Activated CD8-positive, alpha-beta memory T cell treated with anti-CD3 and anti-CD28 coated beads for 24 hours (primary cell): Measurements from ENCODE around the gene GIMAP8.
"Not testable (repeated sequence)": the region's sequence is repeated elsewhere in the genome, so short reads cannot be mapped to it uniquely, and the experiment has no call there.

Experiments
- DNase-seq: peaks from one replicate; pipeline ENCODE4 v3.0.0-alpha.2; 2020

Gene GIMAP8

GRCh38 chr7:150441524-150441923, 8.9 kb upstream of the GIMAP8 start:
- no peak for DNase-seq

- no peak for DNase-seq
These were observed 7.6 kb upstream of the GIMAP8 start for GRCh38 chr7:150442811-150443210.

GRCh38 chr7:150443793-150444540, 6.5 kb upstream of the GIMAP8 start:
- DNase-seq = no peak

GRCh38 chr7:150444674-150445365, 5.6 kb upstream of the GIMAP8 start:
- no peak for DNase-seq

- no peak for DNase-seq
These were observed 4.0 kb upstream of the GIMAP8 start for GRCh38 chr7:150446288-150446938.

- DNase-seq = no peak
These were observed 2.3 kb upstream of the GIMAP8 start for GRCh38 chr7:150447966-150448788.

- DNase-seq = peak; percentile 92
These were observed 1.7 kb upstream of the GIMAP8 start for GRCh38 chr7:150448789-150449147.

GRCh38 chr7:150449206-150449952, 1.1 kb upstream of the GIMAP8 start:
- DNase-seq = no peak

GRCh38 chr7:150451097-150451793, 815 bp downstream of the GIMAP8 start:
- peak; percentile 88 for DNase-seq

GRCh38 chr7:150451833-150452461, 1.5 kb downstream of the GIMAP8 start:
- DNase-seq = peak; percentile 80

GRCh38 chr7:150453181-150453580, 2.8 kb downstream of the GIMAP8 start:
- peak; percentile 75 for DNase-seq

- DNase-seq = no peak
These were observed 3.5 kb downstream of the GIMAP8 start for GRCh38 chr7:150453892-150454291.

- DNase-seq = not testable (repeated sequence)
These were observed 6.6 kb downstream of the GIMAP8 start for GRCh38 chr7:150457064-150457463.

- no peak for DNase-seq
These were observed 7.8 kb downstream of the GIMAP8 start for GRCh38 chr7:150458235-150458634.

- no peak for DNase-seq
These were observed 8.3 kb downstream of the GIMAP8 start for GRCh38 chr7:150458756-150459155.

- DNase-seq = no peak
These were observed 11.1 kb downstream of the GIMAP8 start for GRCh38 chr7:150461520-150461919.

GRCh38 chr7:150462413-150462812, 12.0 kb downstream of the GIMAP8 start:
- no peak for DNase-seq

- DNase-seq = no peak
These were observed 13.0 kb downstream of the GIMAP8 start for GRCh38 chr7:150463461-150463860.

- no peak for DNase-seq
These were observed 14.5 kb downstream of the GIMAP8 start for GRCh38 chr7:150464962-150465361.

GRCh38 chr7:150465414-150465813, 15.0 kb downstream of the GIMAP8 start:
- no peak for DNase-seq

GRCh38 chr7:150466477-150466876, 16.0 kb downstream of the GIMAP8 start:
- no peak for DNase-seq
